HG03108 (cell line): ENCODE results near the gene TMPRSS6.

Experiments
- ATAC-seq: cut with Tn5 transposase; IDR thresholded peaks from one replicate; pipeline ENCODE4 v1.9.1; 2021; ENCODE audit warnings: moderate library complexity; ENCODE audit not compliant: unreplicated experiment

The TMPRSS6 gene

GRCh38 chr22:37140686-37141323 lies 31.3 kb upstream of the TMPRSS6 start:
- no peak for ATAC-seq

- no peak for ATAC-seq
Observed at GRCh38 chr22:37139762-37140161, 30.2 kb upstream of the TMPRSS6 start.

- no peak for ATAC-seq
Observed at GRCh38 chr22:37138849-37139561, 29.5 kb upstream of the TMPRSS6 start.

- no peak for ATAC-seq
Observed at GRCh38 chr22:37137903-37138665, 28.6 kb upstream of the TMPRSS6 start.

- ATAC-seq = no peak
Observed at GRCh38 chr22:37137131-37137530, 27.6 kb upstream of the TMPRSS6 start.

GRCh38 chr22:37135023-37135422 lies 25.5 kb upstream of the TMPRSS6 start:
- no peak for ATAC-seq

GRCh38 chr22:37133304-37134018 lies 23.9 kb upstream of the TMPRSS6 start:
- no peak for ATAC-seq

GRCh38 chr22:37132773-37133172 lies 23.3 kb upstream of the TMPRSS6 start:
- ATAC-seq = no peak

- no peak for ATAC-seq
Observed at GRCh38 chr22:37129866-37130441, 20.4 kb upstream of the TMPRSS6 start.

- no peak for ATAC-seq
Observed at GRCh38 chr22:37128555-37129281, 19.2 kb upstream of the TMPRSS6 start.

GRCh38 chr22:37127350-37127878 lies 17.9 kb upstream of the TMPRSS6 start:
- ATAC-seq = no peak

GRCh38 chr22:37126882-37127281 lies 17.4 kb upstream of the TMPRSS6 start:
- no peak for ATAC-seq

GRCh38 chr22:37126383-37126782 lies 16.9 kb upstream of the TMPRSS6 start:
- ATAC-seq = no peak

GRCh38 chr22:37123649-37124048 lies 14.1 kb upstream of the TMPRSS6 start:
- ATAC-seq = no peak

- no peak for ATAC-seq
Observed at GRCh38 chr22:37122598-37123180, 13.2 kb upstream of the TMPRSS6 start.

GRCh38 chr22:37121887-37122591 lies 12.5 kb upstream of the TMPRSS6 start:
- peak; percentile 93 for ATAC-seq

- ATAC-seq = no peak
Observed at GRCh38 chr22:37120569-37121340, 11.2 kb upstream of the TMPRSS6 start.

- no peak for ATAC-seq
Observed at GRCh38 chr22:37119872-37120271, 10.4 kb upstream of the TMPRSS6 start.
